ENCODE measurements around the gene OPCML.

Gene OPCML

GRCh38 chr11:133134314-133135173, 397.8 kb downstream of the OPCML start:
- peak in 1 of 2 experiments; percentile 1 for DNase-seq (ENCODE audit: low read depth in 2 of 2)

GRCh38 chr11:133133606-133134005, 398.7 kb downstream of the OPCML start:
- DNase-seq (ENCODE audit: low read depth in 2 of 2): no peak

DNA sequence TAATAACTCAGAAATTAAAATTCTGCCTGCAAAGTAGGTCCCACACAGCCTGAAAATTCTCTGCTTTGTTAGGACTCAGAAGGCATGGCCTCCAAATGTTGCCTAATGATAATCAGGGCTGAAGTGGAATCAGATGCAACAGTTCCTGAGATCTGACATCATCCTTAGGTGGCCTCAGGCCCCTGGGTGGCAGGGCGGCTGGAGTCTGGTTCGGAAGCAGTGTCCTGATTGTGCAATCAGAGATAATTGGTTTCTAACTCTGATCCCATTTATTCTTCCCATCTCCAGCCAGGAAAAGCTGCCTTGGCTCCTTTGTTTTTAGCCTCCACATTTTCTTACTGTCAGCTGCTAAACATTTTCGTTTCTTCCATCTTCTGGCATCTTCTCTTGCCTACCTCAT, 399.3 kb downstream of the OPCML start:
- no peak for DNase-seq (ENCODE audit: low read depth in 2 of 2)

GRCh38 chr11:133127741-133128140, 404.6 kb downstream of the OPCML start:
- no peak for DNase-seq (ENCODE audit: low read depth in 2 of 2)

- no peak for DNase-seq (ENCODE audit: low read depth in 2 of 2)
These were observed 408.5 kb downstream of the OPCML start for GRCh38 chr11:133123796-133124195.

DNA sequence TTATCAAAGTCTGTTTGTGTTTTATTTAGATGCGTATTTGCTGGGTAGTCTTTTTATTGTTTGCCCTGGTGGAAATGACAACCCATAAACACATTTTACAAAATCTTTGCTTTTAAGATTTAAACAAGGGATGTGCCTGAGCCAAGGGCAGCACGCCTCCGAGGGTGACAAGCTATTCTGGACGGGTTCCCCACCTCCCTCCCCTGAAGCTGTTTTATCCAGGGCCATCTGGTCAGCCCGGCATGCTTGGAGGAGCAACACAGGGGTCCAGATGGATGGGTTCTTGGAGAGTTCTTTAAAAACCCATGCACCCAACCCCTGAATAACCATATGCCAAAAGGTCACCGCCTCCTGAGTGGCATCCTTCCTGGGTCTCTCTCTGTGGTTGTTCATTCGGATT, 408.9 kb downstream of the OPCML start:
- DNase-seq (ENCODE audit: low read depth in 2 of 2): no peak

DNA sequence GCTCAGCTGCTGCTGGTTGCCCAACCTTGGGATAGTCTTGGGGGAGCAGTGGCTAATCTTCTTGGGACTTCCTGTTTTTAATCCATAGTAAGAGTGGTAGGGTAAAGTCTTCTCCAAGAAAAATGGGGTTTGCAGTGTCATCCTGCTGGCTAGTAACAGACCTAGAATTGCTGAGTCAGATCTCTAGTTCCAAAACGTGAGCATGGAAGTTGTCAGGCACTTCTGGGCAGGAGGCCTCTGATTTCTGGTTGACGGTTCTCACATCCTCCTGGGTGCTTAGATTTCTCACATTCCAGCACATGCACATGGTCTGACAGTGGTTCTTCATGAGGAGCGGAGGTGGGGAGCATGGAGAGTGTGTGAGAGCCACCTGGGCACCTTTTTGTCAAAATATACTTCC, 410.0 kb downstream of the OPCML start:
- no peak for DNase-seq (ENCODE audit: low read depth in 2 of 2)

GRCh38 chr11:133118563-133119268, 413.6 kb downstream of the OPCML start:
- DNase-seq (ENCODE audit: low read depth in 2 of 2): no peak

- DNase-seq (ENCODE audit: low read depth in 2 of 2): no peak
These were observed 417.2 kb downstream of the OPCML start for GRCh38 chr11:133115099-133115498.

DNA sequence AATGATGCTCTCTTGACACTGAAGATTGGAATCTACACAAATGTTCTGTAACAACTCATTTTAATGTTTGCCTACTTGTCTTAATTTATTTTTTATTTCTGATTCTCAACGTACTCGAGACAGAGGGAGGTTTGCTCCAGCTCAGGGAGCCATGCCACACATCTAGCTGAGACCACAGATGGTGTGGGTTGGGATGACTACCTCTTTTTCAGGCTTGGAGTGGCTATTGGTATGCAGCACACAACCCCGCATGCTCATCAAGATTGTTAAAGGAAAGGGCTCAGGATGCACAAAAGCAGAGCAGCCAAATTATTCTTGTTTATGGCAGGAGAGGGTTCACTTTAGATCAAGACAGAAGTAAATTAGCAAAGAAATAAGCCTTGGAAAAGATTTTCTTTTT, 424.5 kb downstream of the OPCML start:
- no peak for DNase-seq (ENCODE audit: low read depth in 2 of 2)

DNA sequence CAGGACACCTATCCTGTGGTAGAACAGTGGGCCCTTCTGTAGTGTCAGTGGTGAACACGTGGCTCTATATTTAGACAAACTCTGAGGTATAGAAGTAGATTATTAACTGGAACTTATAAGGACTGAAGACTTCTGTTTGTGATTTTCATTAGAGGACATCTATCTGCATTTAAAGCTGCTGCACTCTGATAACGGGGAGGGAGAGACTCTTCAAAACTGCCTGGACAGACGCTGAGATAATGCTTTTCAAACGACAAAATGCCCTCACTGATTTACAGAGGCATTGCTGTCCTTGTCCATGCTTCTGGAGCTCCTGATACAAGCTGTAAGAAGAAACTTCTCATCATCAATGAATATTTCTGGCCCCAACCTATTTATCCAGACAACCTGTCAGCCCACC, 425.2 kb downstream of the OPCML start:
- no peak for DNase-seq (ENCODE audit: low read depth in 2 of 2)

DNA sequence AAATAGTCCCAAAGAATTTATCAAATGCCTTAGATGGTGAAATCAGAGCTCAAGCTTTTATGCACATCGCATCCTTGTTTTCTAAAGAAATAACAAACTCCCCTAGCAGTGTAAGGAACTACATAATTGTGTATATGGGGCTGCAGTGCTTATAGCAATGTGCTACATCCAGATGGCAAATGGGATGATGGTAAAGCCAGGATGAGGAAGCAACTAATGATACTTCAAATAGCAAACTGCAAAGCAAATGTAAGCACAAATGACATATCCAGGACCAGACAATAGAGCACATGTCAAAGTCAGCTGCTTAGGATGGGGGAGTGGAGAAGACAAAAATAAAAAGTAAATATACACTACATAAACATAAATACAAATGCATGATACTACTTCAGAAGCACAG, 425.9 kb downstream of the OPCML start:
- DNase-seq (ENCODE audit: low read depth in 2 of 2): no peak

- DNase-seq (ENCODE audit: low read depth in 2 of 2): no peak
These were observed 428.1 kb downstream of the OPCML start for GRCh38 chr11:133104009-133104744.

- DNase-seq (ENCODE audit: low read depth in 2 of 2): no peak
These were observed 435.3 kb downstream of the OPCML start for GRCh38 chr11:133096981-133097380.

DNA sequence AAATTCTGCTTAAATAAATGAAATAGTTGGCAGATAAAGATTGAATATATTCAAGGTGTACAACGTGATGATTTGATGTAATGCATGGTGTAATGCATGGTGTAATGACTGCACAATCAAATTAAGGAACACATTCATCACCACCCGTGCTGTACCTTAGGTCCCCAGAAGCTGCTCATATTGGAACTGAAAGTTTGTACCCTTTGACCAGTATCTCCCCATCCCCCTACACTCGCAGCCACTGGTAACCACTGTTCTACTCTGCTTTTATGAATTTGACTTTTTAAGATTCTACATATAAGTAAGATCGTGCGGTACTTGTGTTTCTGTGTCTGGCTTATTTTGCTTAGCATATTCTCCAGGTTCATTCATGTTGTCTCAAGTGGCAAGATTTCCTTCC, 445.8 kb downstream of the OPCML start:
- no peak for DNase-seq (ENCODE audit: low read depth in 2 of 2)

GRCh38 chr11:133082841-133083488, 449.3 kb downstream of the OPCML start:
- DNase-seq (ENCODE audit: low read depth in 2 of 2): peak in 1 of 2 experiments; percentile 14

- no peak for DNase-seq (ENCODE audit: low read depth in 2 of 2)
These were observed 449.9 kb downstream of the OPCML start for GRCh38 chr11:133082453-133082781.

- no peak for DNase-seq (ENCODE audit: low read depth in 2 of 2)
These were observed 450.4 kb downstream of the OPCML start for GRCh38 chr11:133081730-133082452.

DNA sequence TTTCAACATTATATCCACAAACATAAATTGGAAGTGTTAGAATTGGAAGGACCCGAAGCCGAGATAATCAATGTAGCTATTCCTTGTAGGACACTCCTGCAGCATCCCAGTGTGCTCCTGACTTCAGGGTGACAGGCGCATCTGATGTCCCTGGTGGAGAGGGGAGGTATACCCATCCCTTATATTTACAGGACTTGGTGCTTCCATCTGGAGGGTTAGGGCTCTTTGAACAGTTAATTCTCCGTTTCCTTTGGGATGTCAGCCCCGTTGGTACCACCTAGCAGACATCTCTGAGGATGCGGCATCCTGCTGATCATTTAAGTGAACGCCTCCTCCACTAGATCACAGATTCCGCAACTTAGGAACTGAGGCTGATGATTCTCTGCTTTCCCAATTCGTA, 451.3 kb downstream of the OPCML start:
- DNase-seq (ENCODE audit: low read depth in 2 of 2): no peak

DNA sequence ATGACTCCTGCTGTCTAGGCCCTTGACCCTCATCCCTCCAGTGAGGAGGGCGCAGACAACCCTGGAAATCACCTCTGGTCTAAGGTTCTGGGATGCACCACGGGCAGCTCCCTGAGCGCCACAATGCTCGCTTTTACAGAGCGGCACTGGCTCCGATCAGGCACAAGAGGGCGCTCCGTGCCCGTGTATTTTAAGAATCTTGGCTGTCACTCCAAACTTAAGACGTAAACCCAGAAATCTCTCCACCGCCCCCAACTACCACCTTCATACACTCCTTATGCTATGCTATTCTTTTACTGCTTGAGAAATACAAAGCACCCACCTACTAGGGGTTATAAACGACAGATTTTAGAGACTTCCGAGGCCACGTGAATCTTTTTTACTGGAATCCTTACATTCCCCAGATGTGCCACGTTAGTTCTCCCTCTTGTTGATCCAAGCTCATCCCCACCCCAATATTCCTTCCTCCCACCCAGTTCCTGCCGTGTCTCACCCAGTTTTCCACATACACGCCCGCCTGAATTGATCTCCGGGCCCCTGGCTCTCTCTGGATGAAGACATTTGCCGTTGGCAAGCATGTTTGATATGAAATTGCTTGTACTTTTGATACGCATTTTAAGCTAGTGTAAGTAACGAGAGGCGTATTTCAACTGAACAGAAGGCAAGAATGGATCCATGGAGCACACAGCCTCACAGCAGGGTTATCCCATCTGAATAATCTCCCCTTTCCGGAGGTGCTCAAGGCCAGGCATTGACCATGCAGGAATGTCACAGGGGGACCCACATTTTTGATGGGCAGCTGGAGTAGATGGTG, 453.5 kb downstream of the OPCML start:
- DNase-seq (ENCODE audit: low read depth in 2 of 2): no peak

GRCh38 chr11:133078012-133078411, 454.3 kb downstream of the OPCML start:
- no peak for DNase-seq (ENCODE audit: low read depth in 2 of 2)
